ENCODE results near the gene TESK2.

DNA sequence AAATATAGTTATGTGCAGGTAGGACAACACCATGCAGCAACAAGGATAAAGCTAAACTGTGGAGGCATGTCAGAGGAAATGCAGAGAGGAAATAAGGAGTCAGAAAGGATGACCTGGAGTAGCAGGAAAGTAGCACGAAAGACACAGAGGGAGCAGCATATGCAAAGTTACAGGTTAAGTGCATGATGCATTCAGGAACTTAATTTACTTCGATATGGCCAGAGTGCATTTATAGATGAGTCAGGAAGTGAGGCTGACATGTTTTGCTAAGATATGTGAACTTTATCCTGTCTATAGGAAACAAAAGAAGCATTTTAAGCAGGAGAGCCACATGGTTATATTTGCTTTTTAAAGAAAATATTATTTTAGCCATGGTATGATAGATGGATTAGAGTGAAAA lies 135.3 kb downstream of the TESK2 start:
- TF ChIP-seq, protein P1, sequence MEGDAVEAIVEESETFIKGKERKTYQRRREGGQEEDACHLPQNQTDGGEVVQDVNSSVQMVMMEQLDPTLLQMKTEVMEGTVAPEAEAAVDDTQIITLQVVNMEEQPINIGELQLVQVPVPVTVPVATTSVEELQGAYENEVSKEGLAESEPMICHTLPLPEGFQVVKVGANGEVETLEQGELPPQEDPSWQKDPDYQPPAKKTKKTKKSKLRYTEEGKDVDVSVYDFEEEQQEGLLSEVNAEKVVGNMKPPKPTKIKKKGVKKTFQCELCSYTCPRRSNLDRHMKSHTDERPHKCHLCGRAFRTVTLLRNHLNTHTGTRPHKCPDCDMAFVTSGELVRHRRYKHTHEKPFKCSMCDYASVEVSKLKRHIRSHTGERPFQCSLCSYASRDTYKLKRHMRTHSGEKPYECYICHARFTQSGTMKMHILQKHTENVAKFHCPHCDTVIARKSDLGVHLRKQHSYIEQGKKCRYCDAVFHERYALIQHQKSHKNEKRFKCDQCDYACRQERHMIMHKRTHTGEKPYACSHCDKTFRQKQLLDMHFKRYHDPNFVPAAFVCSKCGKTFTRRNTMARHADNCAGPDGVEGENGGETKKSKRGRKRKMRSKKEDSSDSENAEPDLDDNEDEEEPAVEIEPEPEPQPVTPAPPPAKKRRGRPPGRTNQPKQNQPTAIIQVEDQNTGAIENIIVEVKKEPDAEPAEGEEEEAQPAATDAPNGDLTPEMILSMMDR (IDR thresholded peaks at IDR 0.05), result no peak
- no peak for TF ChIP-seq POLR2AphosphoS5 (IDR thresholded peaks at IDR 0.05)
- no peak for TF ChIP-seq POLR2A (IDR thresholded peaks at IDR 0.05)

Data from sigmoid colon (tissue), 4 donors.